LNCaP clone FGC (cell line): ENCODE measurements around the gene FRYL.
"Not testable (repeated sequence)": the region's sequence is repeated elsewhere in the genome, so short reads cannot be mapped to it uniquely, and the experiment has no call there.

Experiments used
- DNase-seq: peaks from one replicate; pipeline ENCODE4 v3.0.0-alpha.2; 2011; ENCODE audit warnings: low read depth
- H3K4me3 ChIP-seq: 2 replicates; pipeline ENCODE4 v1.5.1; 2011; ENCODE audit warnings: mild to moderate bottlenecking, low read depth, low read length, control low read depth
- CTCF ChIP-seq: IDR thresholded peaks from 2 replicates; pipeline ENCODE4 v1.5.1; 2012; ENCODE audit warnings: mild to moderate bottlenecking; ENCODE audit not compliant: control insufficient read depth, insufficient read depth; ENCODE audit errors: extremely low read depth

FRYL gene

GRCh38 chr4:48705609-48706008 lies 74.5 kb downstream of the FRYL start:
- H3K4me3 ChIP-seq, result no peak overlapping the region
- no peak for DNase-seq
- no peak for TF ChIP-seq CTCF

- no peak overlapping the region for H3K4me3 ChIP-seq
- DNase-seq, result no peak
- no peak for TF ChIP-seq CTCF
These were observed 75.8 kb downstream of the FRYL start for GRCh38 chr4:48704091-48704802.

GRCh38 chr4:48699475-48699874 lies 80.6 kb downstream of the FRYL start:
- no peak for TF ChIP-seq CTCF
- DNase-seq, result no peak
- H3K4me3 ChIP-seq, result no peak overlapping the region

- H3K4me3 ChIP-seq, result no peak overlapping the region
These were observed 81.8 kb downstream of the FRYL start for GRCh38 chr4:48698029-48698971.

GRCh38 chr4:48697516-48697915 lies 82.6 kb downstream of the FRYL start:
- H3K4me3 ChIP-seq, DNase-seq: not testable (repeated sequence)

More at GRCh38 chr4:48698029-48698971, 81.8 kb downstream of the FRYL start:
- DNase-seq, result no peak
- no peak for TF ChIP-seq CTCF

GRCh38 chr4:48694824-48695223 lies 85.3 kb downstream of the FRYL start:
- no peak for DNase-seq

More at GRCh38 chr4:48694824-48695223, 85.3 kb downstream of the FRYL start:
- no peak overlapping the region for H3K4me3 ChIP-seq
- no peak for TF ChIP-seq CTCF
